BJ (cell line): ENCODE data around the gene SUGCT. TPM values are rescaled to one million over a fixed set of nuclear protein-coding genes. Genes with fewer than 3 reads are reported as not detected.

ENCODE experiments used
- CTCF ChIA-PET: fragments of 350-600 bp; formaldehyde crosslinking; extraction: SDS; loops from one replicate; lab custom pipeline; 2021; ENCODE audit warnings: antibody characterized with exemption, inconsistent platforms; lab: Yijun Ruan, JAX
- POLR2A ChIA-PET: fragments of 300-600 bp; sonication (Branson Sonifier 250); formaldehyde crosslinking; extraction: SDS; loops from one replicate; lab custom pipeline; 2021; ENCODE audit warnings: antibody characterized with exemption; lab: Charles Lee
- DNase-seq: peaks from one replicate; pipeline ENCODE4 v3.0.0-alpha.2; 2011; ENCODE audit warnings: low read depth
- H3K27me3 ChIP-seq: 2 replicates; pipeline ENCODE4 v1.6.0; 2011; ENCODE audit warnings: low read length; ENCODE audit not compliant: control insufficient read depth, insufficient read depth
- H3K36me3 ChIP-seq: 2 replicates; pipeline ENCODE4 v1.5.1; 2011; ENCODE audit warnings: low read length; ENCODE audit not compliant: control insufficient read depth, insufficient read depth
- H3K4me3 ChIP-seq: 2 replicates; pipeline ENCODE4 v1.5.1; 2011; ENCODE audit warnings: low read depth, mild to moderate bottlenecking, control low read depth, low read length
- polyA plus RNA-seq: library from polyadenylated mRNA; depleted of rRNA; stranded (reverse); fragments of >200 nt; gene quantifications from 2 replicates; pipeline ENCODE4 v1.2.3, GENCODE V29; 2011
- TF ChIP-seq, protein P1 (sequence below): IDR thresholded peaks from 2 replicates; pipeline ENCODE4 v1.5.1; 2011; ENCODE audit warnings: low read depth, mild to moderate bottlenecking, control low read depth, inconsistent platforms, low read length, moderate library complexity; ENCODE audit not compliant: insufficient read depth

SUGCT gene
- polyA plus RNA-seq, 1 experiment = 10.6 TPM

DNA sequence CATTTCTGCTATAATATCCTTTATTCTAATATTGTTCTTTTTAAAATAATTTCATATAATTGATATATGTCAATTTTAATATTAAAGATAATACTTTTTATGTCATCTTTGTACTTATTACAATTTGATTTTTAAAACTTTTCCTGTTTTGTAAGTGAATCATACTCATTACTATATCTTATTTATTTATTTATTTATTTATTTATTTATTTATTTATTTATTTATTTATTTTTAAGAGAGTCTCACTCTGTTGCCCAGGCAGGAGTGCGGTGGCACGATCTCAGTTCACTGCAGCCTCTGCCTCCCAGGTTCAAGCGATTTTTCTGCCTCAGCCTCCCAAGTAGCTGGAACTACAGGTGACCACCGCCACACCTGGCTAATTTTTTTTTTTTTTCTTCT, 215.3 kb downstream of the SUGCT start:
- no peak for DNase-seq
- Histone ChIP-seq H3K4me3 (no peak overlapping the region), H3K27me3 (no peaks in the 10 kb centered on the region), H3K36me3 (no peaks in the 10 kb centered on the region)
- TF ChIP-seq, protein P1, sequence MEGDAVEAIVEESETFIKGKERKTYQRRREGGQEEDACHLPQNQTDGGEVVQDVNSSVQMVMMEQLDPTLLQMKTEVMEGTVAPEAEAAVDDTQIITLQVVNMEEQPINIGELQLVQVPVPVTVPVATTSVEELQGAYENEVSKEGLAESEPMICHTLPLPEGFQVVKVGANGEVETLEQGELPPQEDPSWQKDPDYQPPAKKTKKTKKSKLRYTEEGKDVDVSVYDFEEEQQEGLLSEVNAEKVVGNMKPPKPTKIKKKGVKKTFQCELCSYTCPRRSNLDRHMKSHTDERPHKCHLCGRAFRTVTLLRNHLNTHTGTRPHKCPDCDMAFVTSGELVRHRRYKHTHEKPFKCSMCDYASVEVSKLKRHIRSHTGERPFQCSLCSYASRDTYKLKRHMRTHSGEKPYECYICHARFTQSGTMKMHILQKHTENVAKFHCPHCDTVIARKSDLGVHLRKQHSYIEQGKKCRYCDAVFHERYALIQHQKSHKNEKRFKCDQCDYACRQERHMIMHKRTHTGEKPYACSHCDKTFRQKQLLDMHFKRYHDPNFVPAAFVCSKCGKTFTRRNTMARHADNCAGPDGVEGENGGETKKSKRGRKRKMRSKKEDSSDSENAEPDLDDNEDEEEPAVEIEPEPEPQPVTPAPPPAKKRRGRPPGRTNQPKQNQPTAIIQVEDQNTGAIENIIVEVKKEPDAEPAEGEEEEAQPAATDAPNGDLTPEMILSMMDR = no peak
- CTCF ChIA-PET = no interaction called here
- POLR2A ChIA-PET = no interaction called here

DNA sequence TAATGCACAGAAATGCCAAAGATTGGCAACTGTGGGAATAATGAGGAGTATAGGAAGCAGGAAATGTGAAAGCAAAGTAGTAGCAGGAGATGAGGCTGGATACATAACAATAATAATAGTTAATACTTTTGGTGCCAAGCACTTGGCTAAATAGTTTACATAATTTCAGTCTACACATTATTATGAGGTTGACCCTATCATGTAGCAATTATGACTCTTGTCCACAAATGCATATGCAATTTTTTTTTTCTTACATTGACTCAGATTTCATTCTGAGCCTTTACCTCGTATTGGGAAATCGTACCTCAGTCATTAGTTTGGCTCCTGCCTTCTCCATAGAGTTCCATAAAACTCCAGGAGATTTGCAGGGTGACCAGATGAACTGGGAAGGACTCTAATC, 219.9 kb downstream of the SUGCT start:
- Histone ChIP-seq H3K36me3 (no peaks in the 10 kb centered on the region), H3K4me3 (no peak overlapping the region), H3K27me3 (no peaks in the 10 kb centered on the region)
- POLR2A ChIA-PET = no interaction called here
- CTCF ChIA-PET = no interaction called here
- DNase-seq = no peak
- TF ChIP-seq, protein P1 = no peak

DNA sequence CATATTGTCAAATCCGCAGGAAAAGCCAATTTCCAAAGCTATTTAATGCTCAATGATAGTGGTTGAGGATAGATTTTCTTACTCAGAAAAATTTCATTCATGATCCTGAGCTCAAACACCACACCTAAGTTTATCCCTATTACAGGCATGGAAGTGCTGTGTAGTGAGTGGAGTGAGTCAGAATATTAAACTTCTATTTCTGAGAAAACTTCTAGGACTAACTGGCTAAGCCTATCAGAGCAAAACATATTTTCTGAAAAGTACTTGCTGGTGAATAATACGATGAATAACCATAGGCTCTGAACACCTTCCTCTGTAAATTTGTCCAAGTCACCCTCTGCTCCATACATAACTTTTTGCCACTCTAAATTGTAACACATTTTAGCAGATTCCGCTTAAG, 221.5 kb downstream of the SUGCT start:
- TF ChIP-seq, protein P1 = no peak
- ChIA-PET POLR2A (no interaction called here), CTCF (interaction anchor here (0.8 to 1.2 kb wide), 2 partner anchors 16 to 152 kb away, joined by 3 read pairs; no protein-coding TSS in a partner anchor)
- no peaks in the 10 kb centered on the region for H3K27me3 ChIP-seq
- no peak for DNase-seq
- no peak overlapping the region for H3K4me3 ChIP-seq
- no peaks in the 10 kb centered on the region for H3K36me3 ChIP-seq

DNA sequence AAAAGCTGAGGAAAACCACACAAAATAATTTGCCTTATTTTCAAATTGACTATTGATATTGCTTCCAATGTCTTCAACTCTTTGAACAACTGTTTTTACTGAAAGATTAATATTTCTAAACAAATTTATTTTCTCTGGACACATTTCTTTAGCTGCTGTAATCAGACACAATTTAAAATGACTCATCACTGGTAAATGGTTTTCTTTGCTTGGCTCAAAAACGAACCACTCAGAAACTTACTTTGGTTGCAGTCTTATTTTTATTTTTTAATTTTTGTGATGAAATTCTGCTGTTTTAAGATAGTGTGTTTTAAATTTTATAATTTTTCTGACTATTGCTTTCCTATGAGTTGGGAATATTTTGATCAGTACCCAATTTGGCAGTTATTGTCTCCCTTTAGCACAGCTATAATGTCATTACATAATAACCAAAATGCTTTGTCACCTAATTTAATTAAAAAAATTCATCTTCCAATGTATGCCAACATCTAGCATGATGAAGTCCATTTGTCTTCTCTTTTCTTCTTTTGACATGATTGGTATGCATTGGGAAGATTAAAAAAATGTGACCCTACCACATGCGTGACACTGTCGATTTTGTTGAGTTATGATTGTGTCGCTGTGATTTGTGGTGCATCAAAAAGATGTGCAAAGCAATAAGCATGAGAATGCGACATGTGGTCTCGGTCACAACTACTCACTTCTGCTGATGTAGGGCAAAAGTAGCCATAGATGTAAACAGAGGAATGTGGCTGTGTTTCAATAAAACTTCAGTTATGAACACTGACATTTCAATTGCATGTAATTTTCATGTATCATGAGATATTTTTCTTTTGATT, 222.3 kb downstream of the SUGCT start:
- Histone ChIP-seq H3K4me3 (no peak overlapping the region), H3K36me3 (no peaks in the 10 kb centered on the region), H3K27me3 (no peaks in the 10 kb centered on the region)
- TF ChIP-seq, protein P1 = no peak
- ChIA-PET POLR2A (no interaction called here), CTCF (interaction anchor here (0.8 to 1.2 kb wide), 2 partner anchors 17 to 151 kb away, joined by 3 read pairs; no protein-coding TSS in a partner anchor)
- no peak for DNase-seq

DNA sequence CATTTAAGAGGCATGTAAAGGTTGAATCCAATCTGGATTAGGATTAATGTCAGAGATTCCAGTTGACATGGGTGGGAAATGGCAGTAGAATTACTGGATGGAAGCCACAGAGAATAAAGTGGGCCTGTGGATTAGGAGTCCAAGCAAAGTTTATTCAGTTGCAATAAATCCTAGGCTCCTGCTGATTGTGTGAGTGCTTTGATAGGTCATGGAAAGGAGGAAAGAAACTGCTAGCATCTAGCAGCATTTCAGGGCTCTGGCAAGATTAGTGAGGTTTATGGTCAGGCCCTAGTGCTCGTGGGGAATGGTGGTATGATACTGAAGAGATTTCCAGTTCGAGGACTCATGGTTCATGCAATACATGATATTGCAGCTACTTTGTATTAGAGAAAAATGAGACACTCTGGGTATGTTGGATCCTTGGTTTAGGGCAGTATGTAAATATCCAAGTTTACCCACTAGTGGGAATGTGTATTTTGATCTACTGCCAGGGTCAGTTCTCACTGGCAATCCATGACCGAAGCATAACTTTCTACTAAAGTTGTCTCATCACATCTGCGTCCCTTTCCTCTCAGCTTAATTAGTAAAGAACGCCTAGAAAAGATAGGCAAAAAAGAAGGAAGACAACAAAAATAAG, 235.0 kb downstream of the SUGCT start:
- POLR2A ChIA-PET = no interaction called here
- DNase-seq = no peak

More for the DNA sequence above, 235.0 kb downstream of the SUGCT start:
- Histone ChIP-seq H3K36me3 (no peaks in the 10 kb centered on the region), H3K27me3 (no peaks in the 10 kb centered on the region), H3K4me3 (no peak overlapping the region)
- TF ChIP-seq, protein P1 = no peak
- CTCF ChIA-PET = no interaction called here
